H1 (cell line): ENCODE data around the gene KLHL41. TPM values are rescaled to one million over a fixed set of nuclear protein-coding genes. Genes with fewer than 3 reads are reported as not detected.

Source experiments
- CTCF ChIA-PET: fragments of 300-600 bp; sonication (Branson Sonifier 250); formaldehyde crosslinking; loops from one replicate; lab custom pipeline; 2021; ENCODE audit not compliant: partially characterized antibody; lab: Charles Lee
- POLR2A ChIA-PET: fragments of 300-600 bp; sonication (Branson Sonifier 250); formaldehyde crosslinking; loops from one replicate; lab custom pipeline; 2021; ENCODE audit warnings: inconsistent platforms; ENCODE audit not compliant: partially characterized antibody; lab: Charles Lee
- DNase-seq, 2 experiments: peaks; one replicate each; pipeline versions ENCODE4 v3.0.0 to v3.0.0-alpha.2; 2010 to 2022; ENCODE audit warnings: low spot score in 2 of 2, low read depth in 1 of 2, mixed read lengths in 1 of 2
- FAIRE-seq: peaks from 2 replicates; lab custom pipeline; 2011; peaks lifted over from hg19 to GRCh38; lab: Jason Lieb, UNC
- H2AFZ ChIP-seq: 2 replicates; pipeline ENCODE4 v1.8.1; 2012; ENCODE audit warnings: low read length, inconsistent platforms
- H2AK5ac ChIP-seq: 2 replicates; pipeline ENCODE4 v1.6.1; 2013; ENCODE audit warnings: low read depth, low read length
- H2BK120ac ChIP-seq: replicated peaks from 2 replicates; pipeline ENCODE3; 2013; ENCODE audit warnings: low read depth, low read length, inconsistent platforms
- H2BK12ac ChIP-seq: 2 replicates; pipeline ENCODE4 v1.6.1; 2013; ENCODE audit warnings: low read depth, low read length
- H2BK15ac ChIP-seq: 2 replicates; pipeline ENCODE4 v1.6.1; 2013; ENCODE audit warnings: low read length
- H2BK20ac ChIP-seq: 2 replicates; pipeline ENCODE4 v1.6.1; 2013; ENCODE audit warnings: low read length
- H2BK5ac ChIP-seq: 2 replicates; pipeline ENCODE4 v1.6.1; 2013; ENCODE audit warnings: low read depth, low read length
- H3K14ac ChIP-seq: 2 replicates; pipeline ENCODE4 v1.6.1; 2013; ENCODE audit warnings: inconsistent platforms; ENCODE audit not compliant: insufficient read length
- H3K18ac ChIP-seq: 2 replicates; pipeline ENCODE4 v1.6.1; 2013; ENCODE audit warnings: low read length; ENCODE audit errors: extremely low read depth
- H3K23ac ChIP-seq: 2 replicates; pipeline ENCODE4 v1.6.1; 2013; ENCODE audit warnings: inconsistent platforms; ENCODE audit not compliant: insufficient read length
- H3K23me2 ChIP-seq: 2 replicates; pipeline ENCODE4 v1.6.1; 2013; ENCODE audit warnings: low read depth, low read length
- H3K27ac ChIP-seq: 2 replicates; pipeline ENCODE4 v1.6.1; 2011; ENCODE audit warnings: low read depth, low read length, inconsistent platforms
- H3K27me3 ChIP-seq, 4 experiments: replicated peaks in 1 of 4; 1 replicate in 1 of 4; 2 replicates in 3 of 4; pipeline versions ENCODE4 v1.6.1 to v1.8.1; 2011 to 2013; ENCODE audit warnings: low read length in 3 of 4, mild to moderate bottlenecking in 3 of 4, inconsistent platforms in 2 of 4, mixed read lengths in 2 of 4, moderate library complexity in 1 of 4; ENCODE audit not compliant: control insufficient read depth in 3 of 4, insufficient read depth in 3 of 4; ENCODE audit errors: extremely low read depth in 1 of 4
- H3K36me3 ChIP-seq, 4 experiments: 2 replicates each; pipeline versions ENCODE4 v1.6.1 to v1.8.1; 2011 to 2013; ENCODE audit warnings: mild to moderate bottlenecking in 4 of 4, low read length in 3 of 4, moderate library complexity in 2 of 4, control low read depth in 1 of 4, inconsistent platforms in 1 of 4; ENCODE audit not compliant: insufficient read depth in 4 of 4, control insufficient read depth in 2 of 4
- H3K4ac ChIP-seq: replicated peaks from 2 replicates; pipeline ENCODE3; 2013; ENCODE audit warnings: low read length, low read depth, mixed read lengths, inconsistent platforms; ENCODE audit not compliant: insufficient read length
- H3K4me1 ChIP-seq, 4 experiments: replicated peaks in 1 of 4; 1 replicate in 1 of 4; 2 replicates in 3 of 4; pipeline versions ENCODE4 v1.6.1 to v1.8.1; 2011 to 2013; ENCODE audit warnings: low read length in 3 of 4, inconsistent platforms in 2 of 4, mixed read lengths in 1 of 4; ENCODE audit not compliant: insufficient read depth in 4 of 4, control insufficient read depth in 3 of 4
- H3K4me2 ChIP-seq, 2 experiments: 2 replicates each; pipeline versions ENCODE4 v1.6.1 to v1.8.1; 2011 to 2013; ENCODE audit warnings: low read depth in 2 of 2, low read length in 2 of 2, control low read depth in 1 of 2, inconsistent platforms in 1 of 2, mild to moderate bottlenecking in 1 of 2; ENCODE audit not compliant: insufficient read depth in 1 of 2
- H3K4me3 ChIP-seq, 4 experiments: fragments of 200-600, 300-600 bp in 1 of 4; sonication (generic), shearing (Covaris generic), sonication (Bioruptor Twin) in 1 of 4; 2 replicates each; pipeline versions ENCODE4 v1.5.1 to v1.8.1; 2011 to 2016; ENCODE audit warnings: low read length in 4 of 4, low read depth in 3 of 4, control low read depth in 2 of 4, inconsistent platforms in 2 of 4, mild to moderate bottlenecking in 2 of 4, mixed read lengths in 1 of 4, moderate library complexity in 1 of 4; ENCODE audit not compliant: insufficient read depth in 2 of 4; ENCODE audit errors: extremely low read depth in 1 of 4
- H3K56ac ChIP-seq: replicated peaks from 2 replicates; pipeline ENCODE3; 2013; ENCODE audit warnings: low read depth, mild to moderate bottlenecking, mixed read lengths, low read length, inconsistent platforms; ENCODE audit not compliant: insufficient read length
- H3K79me1 ChIP-seq: 2 replicates; pipeline ENCODE4 v1.6.1; 2013; ENCODE audit warnings: low read depth, low read length, control low read depth
- H3K79me2 ChIP-seq, 2 experiments: 2 replicates each; pipeline versions ENCODE4 v1.6.1 to v1.8.1; 2012 to 2013; ENCODE audit warnings: low read length in 2 of 2, mild to moderate bottlenecking in 2 of 2, inconsistent platforms in 1 of 2; ENCODE audit not compliant: insufficient read depth in 2 of 2, control insufficient read depth in 1 of 2
- H3K9ac ChIP-seq, 4 experiments: replicated peaks in 1 of 4; 1 replicate in 1 of 4; 2 replicates in 3 of 4; pipeline versions ENCODE4 v1.6.1 to v1.8.1; 2011 to 2013; ENCODE audit warnings: low read depth in 3 of 4, low read length in 3 of 4, control low read depth in 2 of 4, mild to moderate bottlenecking in 2 of 4, moderate library complexity in 2 of 4, inconsistent platforms in 1 of 4; ENCODE audit errors: extremely low read depth in 1 of 4
- H3K9me3 ChIP-seq, 2 experiments: 2 replicates each; pipeline versions ENCODE4 v1.6.1 to v1.8.1; 2012 to 2013; ENCODE audit warnings: mild to moderate bottlenecking in 2 of 2, moderate library complexity in 2 of 2, control low read depth in 1 of 2, inconsistent platforms in 1 of 2, low read depth in 1 of 2, low read length in 1 of 2, mixed read lengths in 1 of 2; ENCODE audit not compliant: insufficient read depth in 2 of 2
- H4K20me1 ChIP-seq, 2 experiments: replicated peaks in 1 of 2; 2 replicates each; pipeline versions ENCODE3 to v1.8.1; 2011 to 2013; ENCODE audit warnings: inconsistent platforms in 2 of 2, low read length in 2 of 2, mild to moderate bottlenecking in 1 of 2; ENCODE audit not compliant: insufficient read depth in 2 of 2, control insufficient read depth in 1 of 2
- H4K5ac ChIP-seq: 2 replicates; pipeline ENCODE4 v1.6.1; 2013; ENCODE audit warnings: low read length, low read depth, mixed read lengths, inconsistent platforms; ENCODE audit not compliant: insufficient read length
- H4K8ac ChIP-seq: 2 replicates; pipeline ENCODE4 v1.8.0; 2013; ENCODE audit warnings: mild to moderate bottlenecking, moderate library complexity, low read length, inconsistent platforms; ENCODE audit not compliant: insufficient read depth; ENCODE audit errors: extremely low read depth
- H4K91ac ChIP-seq: replicated peaks from 2 replicates; pipeline ENCODE3; 2013; ENCODE audit warnings: low read length, mixed read lengths, inconsistent platforms; ENCODE audit not compliant: insufficient read length
- BRCA1 ChIP-seq: IDR thresholded peaks from 2 replicates; pipeline ENCODE4 v1.6.1; 2012; ENCODE audit warnings: low read depth, low read length, improper control_type of control experiment
- CBX8 ChIP-seq: fragments of 300-800, 300-1000 bp; sonication (generic); IDR thresholded peaks from 2 replicates; pipeline ENCODE4 v1.7.1; 2016; ENCODE audit warnings: low read depth, low read length, borderline replicate concordance
- CHD2 ChIP-seq: IDR thresholded peaks from 2 replicates; pipeline ENCODE4 v1.6.1; 2012; ENCODE audit warnings: low read length, improper control_type of control experiment
- CREB1 ChIP-seq: IDR thresholded peaks from 2 replicates; pipeline ENCODE4 v1.6.1; 2012; ENCODE audit warnings: inconsistent platforms
- GTF2F1 ChIP-seq: IDR thresholded peaks from 2 replicates; pipeline ENCODE4 v1.6.1; 2012; ENCODE audit warnings: low read depth, low read length, improper control_type of control experiment, borderline replicate concordance
- JUND ChIP-seq: IDR thresholded peaks from 2 replicates; pipeline ENCODE4 v1.6.1; 2011; ENCODE audit warnings: mild to moderate bottlenecking, improper control_type of control experiment, low read length
- NANOG ChIP-seq: IDR thresholded peaks from 2 replicates; pipeline ENCODE4 v1.6.1; 2011; ENCODE audit warnings: low read length, low read depth, mild to moderate bottlenecking, inconsistent platforms; ENCODE audit not compliant: insufficient read depth, poor library complexity, severe bottlenecking
- NRF1 ChIP-seq: IDR thresholded peaks from 2 replicates; pipeline ENCODE4 v1.6.1; 2011; ENCODE audit warnings: mild to moderate bottlenecking, low read depth, low read length, improper control_type of control experiment
- POLR2AphosphoS5 ChIP-seq: IDR thresholded peaks from 2 replicates; pipeline ENCODE4 v1.6.1; 2011; ENCODE audit warnings: low read depth, low read length
- RAD21 ChIP-seq, 2 experiments: IDR thresholded peaks in 1 of 2; conservative IDR thresholded peaks in 1 of 2; 2 replicates each; pipeline ENCODE4 v1.6.1; 2011; ENCODE audit warnings: low read depth in 2 of 2, low read length in 2 of 2, improper control_type of control experiment in 1 of 2, inconsistent platforms in 1 of 2, mild to moderate bottlenecking in 1 of 2, moderate library complexity in 1 of 2
- SRF ChIP-seq: IDR thresholded peaks from 2 replicates; pipeline ENCODE4 v1.6.1; 2011; ENCODE audit warnings: mild to moderate bottlenecking, low read depth, low read length, moderate library complexity
- YY1 ChIP-seq: IDR thresholded peaks from 2 replicates; pipeline ENCODE4 v1.6.1; 2011; ENCODE audit warnings: low read depth, mild to moderate bottlenecking, low read length
- WGBS, 2 experiments: shearing (Covaris generic) in 1 of 2; methylation state at CpG; one replicate each; pipeline versions ENCODE4 v1.1.6 to v1.1.7; 2013 to 2015; ENCODE audit warnings: low lambda C conversion rate in 2 of 2, mixed read lengths in 2 of 2, inconsistent platforms in 1 of 2, low coverage in 1 of 2, missing lambda C conversion rate in 1 of 2; ENCODE audit not compliant: insufficient replicate concordance in 2 of 2, insufficient coverage in 1 of 2, insufficient read length in 1 of 2; ENCODE audit errors: extremely low coverage in 1 of 2, missing lambda C conversion rate in 1 of 2; 5-methylcytosine and 5-hydroxymethylcytosine counted together
- polyA plus RNA-seq, 7 experiments: library from polyadenylated mRNA; depleted of rRNA in 3 of 7; stranded (reverse) in 5 of 7; unstranded in 2 of 7; fragments of >200 nt in 5 of 7; fragments of 200-250 nt in 2 of 7; gene quantifications; 1 replicate in 5 of 7; 2 replicates in 1 of 7; 4 replicates in 1 of 7; pipeline versions ENCODE4 v1.2.1 to v1.2.3, GENCODE V29; 2011 to 2013; ENCODE audit warnings: missing spikeins in 2 of 7, mixed read lengths in 2 of 7
- total RNA-seq: library from RNA; stranded (reverse); fragmentation: NEBNext Ultra II Directional; extraction: Animal tissue kit (Norgen Biotek cat#: 25700); gene quantifications from 2 replicates; pipeline ENCODE4 v1.2.1, GENCODE V29; 2021

KLHL41 gene
- total and polyA plus RNA-seq, 2 of the 8 experiments (the other 6 are each of a cell fraction or from before 2014, with no cell fraction given) = not detected

GRCh38 chr2:169461143-169461542 lies 48.4 kb upstream of the KLHL41 start:
- H3K23me2 ChIP-seq = no peaks in the 10 kb centered on the region
- 0 out of 2 replicates have a peak overlapping the region, but pooled peaks have one; percentile 66 for H2AFZ ChIP-seq
- no peak overlapping the region for H3K23ac ChIP-seq
- no peak overlapping the region for H2BK5ac ChIP-seq
- H3K9me3 ChIP-seq = no peaks in the 10 kb centered on the region
- H2BK12ac ChIP-seq = no peak overlapping the region
- no peaks in the 10 kb centered on the region for H3K79me2 ChIP-seq
- H3K36me3 ChIP-seq = no peaks in the 10 kb centered on the region
- H2BK15ac ChIP-seq = no peak overlapping the region
- no peaks in the 10 kb centered on the region for H4K20me1 ChIP-seq
- TF ChIP-seq NRF1 = no peak
- TF ChIP-seq CREB1 = no peak
- TF ChIP-seq GTF2F1 = no peak
- no peak for TF ChIP-seq YY1
- no peak for TF ChIP-seq CBX8
- no peak for TF ChIP-seq CHD2
- TF ChIP-seq JUND = no peak
- TF ChIP-seq RAD21 (IDR thresholded peaks at IDR 0.05 in 1 of 2, conservative IDR thresholded peaks at IDR 0.05 in 1 of 2; ENCODE audit: low read depth in 2 of 2, low read length in 2 of 2) = no peak
- TF ChIP-seq POLR2AphosphoS5 = no peak
- TF ChIP-seq SRF = no peak
- no peak for TF ChIP-seq NANOG
- no peak for TF ChIP-seq BRCA1
- FAIRE-seq (no peak), DNase-seq (no peak)
- H3K18ac ChIP-seq = no peak overlapping the region
- H2AK5ac ChIP-seq = no peak overlapping the region
- no peak overlapping the region for H3K9ac ChIP-seq
- POLR2A ChIA-PET = no interaction called here
- no peak overlapping the region for H4K5ac ChIP-seq
- no peaks in the 10 kb centered on the region for H3K79me1 ChIP-seq
- no peak overlapping the region for H3K4ac ChIP-seq
- H3K4me2 ChIP-seq = no peak overlapping the region
- H3K4me1 ChIP-seq = no peaks in the 10 kb centered on the region
- no peak overlapping the region for H3K56ac ChIP-seq
- no peak overlapping the region for H2BK120ac ChIP-seq
- no peak overlapping the region for H2BK20ac ChIP-seq
- WGBS, 2 experiments = 86% methylated on average over 1 of the region's 1 CpG; no CpG with 5 or more reads in 1 of the 2 experiments
- no peak overlapping the region for H3K27ac ChIP-seq
- no peak overlapping the region for H3K4me3 ChIP-seq
- CTCF ChIA-PET = interaction anchor here (0.8 to 2.5 kb wide), 4 partner anchors 8 to 466 kb away, joined by 3 to 14 read pairs (median 3); no protein-coding TSS in a partner anchor
- no peak overlapping the region for H4K8ac ChIP-seq
- H3K27me3 ChIP-seq = no peaks in the 10 kb centered on the region
- no peak overlapping the region for H3K14ac ChIP-seq
- no peak overlapping the region for H4K91ac ChIP-seq
